ENCODE results near the gene UBE2F. TPM values are rescaled to one million over a fixed set of nuclear protein-coding genes. Genes with fewer than 3 reads are reported as not detected.

UBE2F gene
- total and polyA plus RNA-seq, 2 of the 13 experiments (the other 11 are each of a cell fraction or from before 2014, with no cell fraction given) = 35.4 to 73.1 TPM

DNA sequence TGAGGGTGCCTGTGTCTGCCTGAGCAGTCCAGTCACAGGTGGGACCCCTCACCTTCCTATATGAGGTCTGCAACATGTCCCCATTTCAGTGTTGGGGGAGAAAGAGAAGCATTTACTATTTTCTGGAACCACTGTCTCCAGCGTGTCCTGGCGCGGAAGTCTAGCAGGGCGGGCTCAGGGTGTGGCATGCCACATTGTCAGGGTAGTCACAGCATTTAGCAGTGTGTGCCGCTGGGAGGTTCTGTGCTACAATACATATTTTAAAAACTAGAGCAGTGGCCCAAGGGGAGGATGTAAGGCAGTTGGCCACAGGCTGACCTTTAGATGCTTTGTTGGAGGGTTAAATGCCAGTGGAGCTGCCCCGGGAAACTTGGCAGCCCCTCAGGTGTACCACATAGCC lies 12.5 kb downstream of the UBE2F start:
- Histone ChIP-seq H4K20me1 (ENCODE audit: insufficient read depth, low read length) (peaks cover 12% of the 10 kb centered on the region; the same call in 1 of the 2 replicates), H3K27ac (ENCODE audit: extremely low read length, insufficient read depth, low read length) (no peak overlapping the region), H3K9me3 (ENCODE audit: low read length) (no peaks in the 10 kb centered on the region), H3K79me2 (ENCODE audit: insufficient read depth, low read length) (peaks cover 44% of the 10 kb centered on the region), H2AFZ (ENCODE audit: low read length) (no peak overlapping the region), H3K4me3 (replicated peaks in 1 of 3; ENCODE audit: insufficient read depth in 1 of 3, low read depth in 2 of 3, low read length in 3 of 3) (no peak overlapping the region), H3K9ac (ENCODE audit: insufficient read depth, low read depth, low read length) (no peak overlapping the region), H3K27me3 (ENCODE audit: control insufficient read depth in 1 of 2, insufficient read depth in 2 of 2, low read length in 2 of 2) (no peaks in the 10 kb centered on the region), H3K4me1 (ENCODE audit: insufficient read depth, low read length) (no peaks in the 10 kb centered on the region), H3K36me3 (replicated peaks in 1 of 2; ENCODE audit: control insufficient read depth in 1 of 2, insufficient read depth in 2 of 2, low read length in 2 of 2) (peaks cover 12 to 39% of the 10 kb centered on the region in 2 experiments), H3K4me2 (ENCODE audit: low read depth, low read length) (no peak overlapping the region)
- no peak for TF ChIP-seq HNRNPUL1 (IDR thresholded peaks at IDR 0.05; ENCODE audit: low read depth, low read length)
- TF ChIP-seq ZNF430 (CRISPR knock-in tag; IDR thresholded peaks at IDR 0.05) = no peak
- no peak for TF ChIP-seq MBNL3 (CRISPR knock-in tag; conservative IDR thresholded peaks at IDR 0.05)
- no peak for TF ChIP-seq GLI4 (CRISPR knock-in tag; IDR thresholded peaks at IDR 0.05; ENCODE audit: borderline replicate concordance)
- TF ChIP-seq ZNF276 (CRISPR knock-in tag; IDR thresholded peaks at IDR 0.05; ENCODE audit: low read depth) = no peak
- intact Hi-C loops (cut with micrococcal nuclease; ENCODE audit: unreplicated experiment) (no loop called here), in situ Hi-C loops (cut with HindIII; ENCODE audit: extremely low pct_ligation_motif_present, low pct_unique_long_range_greater_than_20kb) (no loop called here)
- POLR2A ChIA-PET = no interaction called here
- CTCF ChIA-PET (ENCODE audit: low intra/inter-chr PET ratio, low total read pairs) = no interaction called here
- no peak for DNase-seq (ENCODE audit: low spot score)
- whole genome bisulfite sequencing (ENCODE audit: low lambda C conversion rate) = 100% methylated on average over 6 of the region's 6 CpGs
- no peak for FAIRE-seq
- ATAC-seq = no peak
- no TSS peak for BruUV-seq (replicated peaks)

GRCh38 chr2:237980087-237980486 lies 13.3 kb downstream of the UBE2F start:
- Histone ChIP-seq H3K36me3 (replicated peaks in 1 of 2; ENCODE audit: control insufficient read depth in 1 of 2, insufficient read depth in 2 of 2, low read length in 2 of 2) (peaks cover 12 to 35% of the 10 kb centered on the region in 2 experiments), H3K4me2 (ENCODE audit: low read depth, low read length) (no peak overlapping the region), H3K79me2 (ENCODE audit: insufficient read depth, low read length) (peaks cover 50% of the 10 kb centered on the region), H2AFZ (ENCODE audit: low read length) (no peak overlapping the region), H3K27me3 (ENCODE audit: control insufficient read depth in 1 of 2, insufficient read depth in 2 of 2, low read length in 2 of 2) (no peaks in the 10 kb centered on the region), H3K9ac (ENCODE audit: insufficient read depth, low read depth, low read length) (no peak overlapping the region), H3K4me3 (replicated peaks in 1 of 3; ENCODE audit: insufficient read depth in 1 of 3, low read depth in 2 of 3, low read length in 3 of 3) (no peak overlapping the region), H3K27ac (ENCODE audit: extremely low read length, insufficient read depth, low read length) (no peak overlapping the region), H3K9me3 (ENCODE audit: low read length) (no peaks in the 10 kb centered on the region), H3K4me1 (ENCODE audit: insufficient read depth, low read length) (no peaks in the 10 kb centered on the region), H4K20me1 (ENCODE audit: insufficient read depth, low read length) (peaks cover 12% of the 10 kb centered on the region; the same call in 1 of the 2 replicates)
- FAIRE-seq = no peak
- intact Hi-C loops (cut with micrococcal nuclease; ENCODE audit: unreplicated experiment) (no loop called here), in situ Hi-C loops (cut with HindIII; ENCODE audit: extremely low pct_ligation_motif_present, low pct_unique_long_range_greater_than_20kb) (no loop called here)
- WGBS (ENCODE audit: low lambda C conversion rate) = 85% methylated on average over 1 of the region's 1 CpG
- ChIA-PET POLR2A (no interaction called here), CTCF (ENCODE audit: low intra/inter-chr PET ratio, low total read pairs) (no interaction called here)
- TF ChIP-seq SOX13 (IDR thresholded peaks at IDR 0.05) (no peak), SOX13 (CRISPR knock-in tag; conservative IDR thresholded peaks at IDR 0.05 in 1 of 2, IDR thresholded peaks at IDR 0.05 in 1 of 2) (peak in 1 of 2 experiments; percentile 47; a peak in 1 of 4 replicates), KDM4B (CRISPR knock-in tag; IDR thresholded peaks at IDR 0.05) (no peak)
- ATAC-seq = no peak; the same call in 2 of the 3 replicates
- no TSS peak for BruUV-seq (replicated peaks)
- no peak for DNase-seq (ENCODE audit: low spot score)
